ENCODE results near the gene BSPRY. TPM values are rescaled to one million over a fixed set of nuclear protein-coding genes. Genes with fewer than 3 reads are reported as not detected.

BSPRY gene
- total RNA-seq, 1 experiment from 2014 or later, result 6.4 TPM

GRCh38 chr9:113416149-113416721, 66.9 kb downstream of the BSPRY start:
- ChIA-PET CTCF (interaction anchor here (1.4 kb wide), 1 partner anchor 242 kb away, joined by 4 read pairs; no protein-coding TSS in a partner anchor), POLR2A (no interaction called here)
- peaks cover 4% of the 10 kb centered on the region; the same call in 1 of the 2 replicates for H3K4me1 Mint-ChIP-seq
- H3K4me3 Mint-ChIP-seq, result no peak overlapping the region
- H3K27ac Mint-ChIP-seq, result no peak overlapping the region
- TF ChIP-seq FOXP1 (CRISPR knock-in tag; IDR thresholded peaks at IDR 0.05; ENCODE audit: borderline replicate concordance) (no peak), IRF2 (CRISPR knock-in tag; IDR thresholded peaks at IDR 0.05; ENCODE audit: borderline replicate concordance, low read depth) (no peak), SP1 (CRISPR knock-in tag; conservative IDR thresholded peaks at IDR 0.05) (no peak), FOXJ3 (CRISPR knock-in tag; IDR thresholded peaks at IDR 0.05; ENCODE audit: borderline replicate concordance) (no peak), RELA (CRISPR knock-in tag; IDR thresholded peaks at IDR 0.05; ENCODE audit: borderline replicate concordance) (no peak), ZBTB21 (CRISPR knock-in tag; IDR thresholded peaks at IDR 0.05; ENCODE audit: borderline replicate concordance) (no peak), ZSCAN18 (CRISPR knock-in tag; IDR thresholded peaks at IDR 0.05) (no peak), NR1H2 (CRISPR knock-in tag; IDR thresholded peaks at IDR 0.05) (no peak), CTCF (IDR thresholded peaks at IDR 0.05) (no peak), USF2 (CRISPR knock-in tag; IDR thresholded peaks at IDR 0.05) (no peak)
- ATAC-seq (no peak; the same call in 1 of the 2 replicates), DNase-seq (ENCODE audit: low spot score) (no peak)
- no peaks in the 10 kb centered on the region for H3K9me3 Mint-ChIP-seq
- H3K27me3 Mint-ChIP-seq (ENCODE audit: low read depth), result no peaks in the 10 kb centered on the region
- H3K36me3 Mint-ChIP-seq, result no peaks in the 10 kb centered on the region

GRCh38 chr9:113417370-113417769, 68.0 kb downstream of the BSPRY start:
- no peak overlapping the region for H3K4me3 Mint-ChIP-seq
- H3K36me3 Mint-ChIP-seq, result no peaks in the 10 kb centered on the region
- no peak overlapping the region for H3K27ac Mint-ChIP-seq
- TF ChIP-seq PRRX2 (CRISPR knock-in tag; IDR thresholded peaks at IDR 0.05) (no peak), ZSCAN18 (CRISPR knock-in tag; IDR thresholded peaks at IDR 0.05) (no peak), HMGXB4 (CRISPR knock-in tag; IDR thresholded peaks at IDR 0.05) (no peak)
- H3K27me3 Mint-ChIP-seq (ENCODE audit: low read depth), result 0 out of 2 replicates have a peak, but pooled peaks cover 2% of the 10 kb centered on the region
- ATAC-seq, result no peak
- POLR2A ChIA-PET, result no interaction called here
- H3K4me1 Mint-ChIP-seq, result no peaks in the 10 kb centered on the region
- H3K9me3 Mint-ChIP-seq, result no peaks in the 10 kb centered on the region
- CTCF ChIA-PET, result interaction anchor here (1.4 kb wide), 1 partner anchor 241 kb away, joined by 4 read pairs; no protein-coding TSS in a partner anchor
- DNase-seq (ENCODE audit: low spot score), result no peak

Other genes with a start within 250 kb of the BSPRY start
- 1.7 to 2.0 TPM (median 1.8 TPM) in 3 replicates for gene SLC31A2, start 198.5 kb upstream of the BSPRY start, total RNA-seq (2021)
- gene FKBP15, start 128.3 kb upstream of the BSPRY start, total RNA-seq (2021), result 13.5 to 14.9 TPM (median 13.9 TPM) in 3 replicates
- gene SLC31A1, start 128.0 kb upstream of the BSPRY start, total RNA-seq (2021), result 41.6 to 43.9 TPM (median 43.6 TPM) in 3 replicates
- gene CDC26, start 74.0 kb upstream of the BSPRY start, total RNA-seq (2021), result 36.9 to 39.8 TPM (median 37.0 TPM) in 3 replicates
- gene PRPF4, start 73.9 kb upstream of the BSPRY start, total RNA-seq (2021), result 29.0 to 32.4 TPM (median 30.4 TPM) in 3 replicates
- gene RNF183, start 46.2 kb upstream of the BSPRY start, total RNA-seq (2021), result 0.17 to 0.25 TPM (median 0.25 TPM) in 3 replicates
- 0.37 to 0.71 TPM (median 0.46 TPM) in 3 replicates for gene WDR31, start 9.3 kb upstream of the BSPRY start, total RNA-seq (2021)
- gene HDHD3, start 27.4 kb downstream of the BSPRY start, total RNA-seq (2021), result 15.7 to 17.2 TPM (median 16.6 TPM) in 3 replicates
- 14.7 to 15.9 TPM (median 15.5 TPM) in 3 replicates for gene ALAD, start 51.7 kb downstream of the BSPRY start, total RNA-seq (2021)
- gene POLE3, start 61.1 kb downstream of the BSPRY start, total RNA-seq (2021), result 39.7 to 43.6 TPM (median 42.4 TPM) in 3 replicates
- gene C9orf43, start 61.2 kb downstream of the BSPRY start, total RNA-seq (2021), result 0.28 to 0.46 TPM (median 0.30 TPM) in 3 replicates
- 15.0 to 17.2 TPM (median 16.6 TPM) in 3 replicates for gene RGS3, start 114.2 kb downstream of the BSPRY start, total RNA-seq (2021)

Data from WTC11 (cell line).